Fibroblast of villous mesenchyme (primary cell): ENCODE data around the gene CHPF. TPM values are rescaled to one million over a fixed set of nuclear protein-coding genes. Genes with fewer than 3 reads are reported as not detected.
A peak's percentile ranks its signal among the peaks of the same experiment; 100 is the strongest.

Source experiments
- DNase-seq: peaks from one replicate; pipeline ENCODE4 v3.0.0-alpha.2; 2010; ENCODE audit warnings: low read depth
- H3K4me3 ChIP-seq: 2 replicates; pipeline ENCODE4 v1.5.1; 2011; ENCODE audit warnings: low read depth, mild to moderate bottlenecking, low read length
- CTCF ChIP-seq: IDR thresholded peaks from 2 replicates; pipeline ENCODE4 v1.5.1; 2012; ENCODE audit warnings: low read depth, mild to moderate bottlenecking, low read length; ENCODE audit not compliant: insufficient read depth
- total RNA-seq: library from RNA; depleted of rRNA; stranded (reverse); fragments of >200 nt; gene quantifications from 2 replicates; pipeline ENCODE4 v1.2.3, GENCODE V29; 2012

CHPF gene
- 196 and 201 TPM in 2 replicates for total RNA-seq

GRCh38 chr2:219543596-219544358 lies at the start of gene CHPF, which contains the start of gene TMEM198:
Gene CHPF (minus strand): TSS chr2:219543809. CDS start chr2:219543538, 271 bp downstream.
Gene TMEM198 (plus strand): TSS chr2:219544028. CDS start chr2:219544728, 700 bp downstream.
- TF ChIP-seq CTCF: no peak
- peak within 1 kb of the TSS; percentile 71 for H3K4me3 ChIP-seq
- peak; percentile 99 for DNase-seq

- H3K4me3 ChIP-seq: no peak overlapping the region
- DNase-seq: no peak
- TF ChIP-seq CTCF: no peak
These were observed 49.5 kb upstream of the CHPF start for GRCh38 chr2:219593154-219593553.

GRCh38 chr2:219592736-219593135 lies 49.1 kb upstream of the CHPF start:
- no peak for DNase-seq

GRCh38 chr2:219591091-219591490 lies 47.5 kb upstream of the CHPF start:
- no peak overlapping the region for H3K4me3 ChIP-seq
- TF ChIP-seq CTCF: no peak
- no peak for DNase-seq

More at GRCh38 chr2:219592736-219593135, 49.1 kb upstream of the CHPF start:
- H3K4me3 ChIP-seq: no peak overlapping the region
- no peak for TF ChIP-seq CTCF

- TF ChIP-seq CTCF: no peak
- no peak for DNase-seq
- no peak overlapping the region for H3K4me3 ChIP-seq
These were observed 37.7 kb upstream of the CHPF start for GRCh38 chr2:219581346-219581745.

- H3K4me3 ChIP-seq: no peak overlapping the region
- peak; percentile 86 for DNase-seq
- no peak for TF ChIP-seq CTCF
These were observed 35.4 kb upstream of the CHPF start for GRCh38 chr2:219578811-219579613.
